Measurements from ENCODE around the gene SEMA4A.

SEMA4A gene

DNA sequence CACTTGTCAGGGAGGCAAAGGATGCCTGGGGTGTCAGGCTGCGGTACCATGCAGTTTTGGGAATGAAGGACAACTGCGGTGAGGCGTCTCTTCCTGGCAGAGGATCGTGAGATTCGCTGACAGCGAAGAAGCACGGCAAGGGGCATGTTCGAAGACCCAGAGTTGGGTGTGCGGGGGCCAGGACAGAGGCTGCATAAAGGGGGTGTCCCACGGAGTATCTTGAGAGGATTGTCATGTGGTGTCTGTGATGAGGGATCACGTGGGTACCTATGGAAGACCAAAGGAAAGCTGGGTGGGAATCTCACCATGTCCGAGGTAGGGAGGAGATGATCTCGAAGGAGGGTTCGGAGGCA lies 40.9 kb downstream of the SEMA4A start:
- TF ChIP-seq TAF1 (IDR thresholded peaks at IDR 0.05; ENCODE audit: borderline replicate concordance, insufficient read depth, low read length) = no peak
- TF ChIP-seq POLR2AphosphoS5 (IDR thresholded peaks at IDR 0.05; ENCODE audit: low read depth, low read length) = no peak
- TF ChIP-seq, protein P1, sequence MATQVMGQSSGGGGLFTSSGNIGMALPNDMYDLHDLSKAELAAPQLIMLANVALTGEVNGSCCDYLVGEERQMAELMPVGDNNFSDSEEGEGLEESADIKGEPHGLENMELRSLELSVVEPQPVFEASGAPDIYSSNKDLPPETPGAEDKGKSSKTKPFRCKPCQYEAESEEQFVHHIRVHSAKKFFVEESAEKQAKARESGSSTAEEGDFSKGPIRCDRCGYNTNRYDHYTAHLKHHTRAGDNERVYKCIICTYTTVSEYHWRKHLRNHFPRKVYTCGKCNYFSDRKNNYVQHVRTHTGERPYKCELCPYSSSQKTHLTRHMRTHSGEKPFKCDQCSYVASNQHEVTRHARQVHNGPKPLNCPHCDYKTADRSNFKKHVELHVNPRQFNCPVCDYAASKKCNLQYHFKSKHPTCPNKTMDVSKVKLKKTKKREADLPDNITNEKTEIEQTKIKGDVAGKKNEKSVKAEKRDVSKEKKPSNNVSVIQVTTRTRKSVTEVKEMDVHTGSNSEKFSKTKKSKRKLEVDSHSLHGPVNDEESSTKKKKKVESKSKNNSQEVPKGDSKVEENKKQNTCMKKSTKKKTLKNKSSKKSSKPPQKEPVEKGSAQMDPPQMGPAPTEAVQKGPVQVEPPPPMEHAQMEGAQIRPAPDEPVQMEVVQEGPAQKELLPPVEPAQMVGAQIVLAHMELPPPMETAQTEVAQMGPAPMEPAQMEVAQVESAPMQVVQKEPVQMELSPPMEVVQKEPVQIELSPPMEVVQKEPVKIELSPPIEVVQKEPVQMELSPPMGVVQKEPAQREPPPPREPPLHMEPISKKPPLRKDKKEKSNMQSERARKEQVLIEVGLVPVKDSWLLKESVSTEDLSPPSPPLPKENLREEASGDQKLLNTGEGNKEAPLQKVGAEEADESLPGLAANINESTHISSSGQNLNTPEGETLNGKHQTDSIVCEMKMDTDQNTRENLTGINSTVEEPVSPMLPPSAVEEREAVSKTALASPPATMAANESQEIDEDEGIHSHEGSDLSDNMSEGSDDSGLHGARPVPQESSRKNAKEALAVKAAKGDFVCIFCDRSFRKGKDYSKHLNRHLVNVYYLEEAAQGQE (IDR thresholded peaks at IDR 0.05; ENCODE audit: insufficient read depth in 1 of 2, low read depth in 2 of 2, low read length in 2 of 2) = no peak; a peak in 1 of 4 replicates
- no peak for TF ChIP-seq SIN3A (IDR thresholded peaks at IDR 0.05; ENCODE audit: borderline replicate concordance, insufficient read depth, low read length)
- no peak for TF ChIP-seq FOXP2 (optimal IDR thresholded peaks at IDR 0.05; ENCODE audit: borderline replicate concordance, extremely low read depth, extremely low read length, insufficient read depth)

- TF ChIP-seq FOXP2 (optimal IDR thresholded peaks at IDR 0.05; ENCODE audit: borderline replicate concordance, extremely low read depth, extremely low read length, insufficient read depth) = no peak
- TF ChIP-seq SIN3A (IDR thresholded peaks at IDR 0.05; ENCODE audit: borderline replicate concordance, insufficient read depth, low read length) = no peak
- no peak for TF ChIP-seq POLR2AphosphoS5 (IDR thresholded peaks at IDR 0.05; ENCODE audit: low read depth, low read length)
- TF ChIP-seq TAF1 (IDR thresholded peaks at IDR 0.05; ENCODE audit: borderline replicate concordance, insufficient read depth, low read length) = no peak
- TF ChIP-seq, protein P1 (IDR thresholded peaks at IDR 0.05; ENCODE audit: insufficient read depth in 1 of 2, low read depth in 2 of 2, low read length in 2 of 2) = no peak
These were observed 42.5 kb downstream of the SEMA4A start for GRCh38 chr1:156195853-156196252.

DNA sequence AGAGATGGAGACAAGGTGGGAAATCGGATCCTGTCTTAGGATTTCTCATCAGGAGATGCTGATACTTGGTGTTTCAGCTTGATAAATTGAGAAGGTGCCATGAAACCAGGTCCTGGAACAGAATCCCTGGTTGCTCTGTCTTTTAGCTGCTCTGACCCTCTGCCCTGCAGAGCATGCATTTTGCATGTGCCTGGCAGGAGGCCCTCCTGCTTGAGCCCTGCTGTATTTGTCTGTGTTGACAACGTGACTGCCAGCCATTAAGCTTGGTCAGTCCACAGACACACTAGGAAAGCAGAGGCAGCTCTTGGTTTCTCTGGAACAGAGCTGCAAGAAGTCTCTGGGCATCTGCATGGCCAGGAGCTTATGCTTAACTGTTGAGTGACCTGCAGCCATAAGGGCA lies 43.1 kb downstream of the SEMA4A start:
- TF ChIP-seq, protein P1 (IDR thresholded peaks at IDR 0.05; ENCODE audit: insufficient read depth in 1 of 2, low read depth in 2 of 2, low read length in 2 of 2) = no peak
- TF ChIP-seq TAF1 (IDR thresholded peaks at IDR 0.05; ENCODE audit: borderline replicate concordance, insufficient read depth, low read length) = no peak
- no peak for TF ChIP-seq SIN3A (IDR thresholded peaks at IDR 0.05; ENCODE audit: borderline replicate concordance, insufficient read depth, low read length)
- no peak for TF ChIP-seq POLR2AphosphoS5 (IDR thresholded peaks at IDR 0.05; ENCODE audit: low read depth, low read length)

GRCh38 chr1:156198831-156199349 lies 45.5 kb downstream of the SEMA4A start:
- no peak for TF ChIP-seq TAF1 (IDR thresholded peaks at IDR 0.05; ENCODE audit: borderline replicate concordance, insufficient read depth, low read length)
- no peak for TF ChIP-seq POLR2AphosphoS5 (IDR thresholded peaks at IDR 0.05; ENCODE audit: low read depth, low read length)
- TF ChIP-seq FOXP2 (optimal IDR thresholded peaks at IDR 0.05; ENCODE audit: borderline replicate concordance, extremely low read depth, extremely low read length, insufficient read depth) = no peak
- TF ChIP-seq, protein P1 (IDR thresholded peaks at IDR 0.05; ENCODE audit: insufficient read depth in 1 of 2, low read depth in 2 of 2, low read length in 2 of 2) = no peak
- no peak for TF ChIP-seq SIN3A (IDR thresholded peaks at IDR 0.05; ENCODE audit: borderline replicate concordance, insufficient read depth, low read length)

DNA sequence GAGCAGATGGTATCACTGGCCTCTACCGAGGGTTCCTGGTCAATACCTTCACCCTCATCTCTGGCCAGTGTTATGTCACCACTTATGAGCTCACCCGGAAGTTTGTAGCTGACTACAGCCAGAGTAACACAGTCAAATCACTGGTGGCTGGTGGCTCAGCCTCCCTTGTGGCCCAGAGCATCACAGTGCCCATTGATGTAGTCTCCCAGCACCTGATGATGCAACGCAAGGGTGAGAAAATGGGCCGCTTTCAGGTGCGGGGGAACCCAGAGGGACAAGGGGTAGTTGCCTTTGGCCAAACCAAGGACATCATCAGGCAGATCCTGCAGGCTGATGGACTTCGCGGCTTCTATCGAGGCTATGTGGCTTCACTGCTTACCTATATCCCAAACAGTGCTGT lies 46.7 kb downstream of the SEMA4A start:
- TF ChIP-seq TAF1 (IDR thresholded peaks at IDR 0.05; ENCODE audit: borderline replicate concordance, insufficient read depth, low read length) = no peak
- TF ChIP-seq, protein P1 (IDR thresholded peaks at IDR 0.05; ENCODE audit: insufficient read depth in 1 of 2, low read depth in 2 of 2, low read length in 2 of 2) = no peak
- no peak for TF ChIP-seq POLR2AphosphoS5 (IDR thresholded peaks at IDR 0.05; ENCODE audit: low read depth, low read length)
- TF ChIP-seq FOXP2 (optimal IDR thresholded peaks at IDR 0.05; ENCODE audit: borderline replicate concordance, extremely low read depth, extremely low read length, insufficient read depth) = no peak
- TF ChIP-seq SIN3A (IDR thresholded peaks at IDR 0.05; ENCODE audit: borderline replicate concordance, insufficient read depth, low read length) = no peak

Data from PFSK-1 (cell line).